OCI-LY1 (cell line): Measurements from ENCODE around the gene CMIP.

Experiments
- H2AFZ ChIP-seq: fragments of 200-600 bp; sonication (generic), shearing (Covaris generic); 2 replicates; pipeline ENCODE4 v1.6.0; 2014; ENCODE audit warnings: antibody characterized with exemption, mild to moderate bottlenecking, low read length
- H3F3A ChIP-seq: fragments of 200-600 bp; sonication (generic), shearing (Covaris generic); 2 replicates; pipeline ENCODE4 v1.6.0; 2014; ENCODE audit warnings: mild to moderate bottlenecking, antibody characterized with exemption, low read length, moderate library complexity; ENCODE audit not compliant: insufficient read depth
- H3K27ac ChIP-seq: fragments of 200-600 bp; sonication (generic); 2 replicates; pipeline ENCODE4 v1.5.1; 2014; ENCODE audit warnings: low read length, mixed run types, mild to moderate bottlenecking, low read depth; ENCODE audit not compliant: poor library complexity, severe bottlenecking
- H3K27me3 ChIP-seq: fragments of 200-600 bp; sonication (generic); 2 replicates; pipeline ENCODE4 v1.6.0; 2014; ENCODE audit warnings: antibody characterized with exemption, mild to moderate bottlenecking, low read length, moderate library complexity; ENCODE audit not compliant: insufficient read depth
- H3K36me3 ChIP-seq: fragments of 200-600 bp; sonication (generic); 2 replicates; pipeline ENCODE4 v1.6.1; 2014; ENCODE audit warnings: mild to moderate bottlenecking, antibody characterized with exemption, low read length, moderate library complexity, mixed read lengths; ENCODE audit not compliant: insufficient read depth
- H3K4me1 ChIP-seq: fragments of 200-600 bp; sonication (generic); 2 replicates; pipeline ENCODE4 v1.5.1; 2014; ENCODE audit warnings: mild to moderate bottlenecking, low read length, moderate library complexity; ENCODE audit not compliant: insufficient read depth, severe bottlenecking
- H3K4me2 ChIP-seq: fragments of 200-600 bp; sonication (generic), shearing (Covaris generic); 2 replicates; pipeline ENCODE4 v1.6.1; 2014; ENCODE audit warnings: low read length
- H3K4me3 ChIP-seq: fragments of 200-600 bp; sonication (generic); 2 replicates; pipeline ENCODE4 v1.5.1; 2014; ENCODE audit warnings: low read length, low read depth, mild to moderate bottlenecking, mixed read lengths; ENCODE audit not compliant: poor library complexity, severe bottlenecking
- H3K79me2 ChIP-seq: fragments of 200-600 bp; shearing (Covaris generic); 2 replicates; pipeline ENCODE4 v1.6.1; 2016; ENCODE audit warnings: mixed run types, low read length, mixed read lengths; ENCODE audit not compliant: insufficient read depth
- H3K9ac ChIP-seq: fragments of 200-600 bp; sonication (generic), shearing (Covaris generic); 2 replicates; pipeline ENCODE4 v1.6.1; 2014; ENCODE audit warnings: mild to moderate bottlenecking, low read length, mixed read lengths
- H3K9me2 ChIP-seq: fragments of 200-600 bp; sonication (generic), shearing (Covaris generic); 2 replicates; pipeline ENCODE4 v1.6.1; 2014; ENCODE audit warnings: low read depth, mild to moderate bottlenecking, low read length, mixed read lengths
- H3K9me3 ChIP-seq: fragments of 200-600 bp; shearing (Covaris generic); 2 replicates; pipeline ENCODE4 v1.6.1; 2014; ENCODE audit warnings: low read length, mixed read lengths
- H4K20me1 ChIP-seq: fragments of 200-600 bp; sonication (generic), shearing (Covaris generic); 2 replicates; pipeline ENCODE4 v1.6.0; 2016; ENCODE audit warnings: mild to moderate bottlenecking, low read length; ENCODE audit not compliant: insufficient read depth
- CTCF ChIP-seq: fragments of 200-600 bp; sonication (generic), shearing (Covaris generic); IDR thresholded peaks from 2 replicates; pipeline ENCODE4 v1.5.1; 2017; ENCODE audit warnings: mild to moderate bottlenecking, antibody characterized with exemption, low read length, moderate library complexity, mixed read lengths
- EZH2 ChIP-seq: fragments of 200-600 bp; sonication (generic), shearing (Covaris generic); IDR thresholded peaks from 2 replicates; pipeline ENCODE4 v1.8.0; 2017; ENCODE audit warnings: borderline replicate concordance, mixed run types, mild to moderate bottlenecking, antibody characterized with exemption, low read length, moderate library complexity, mixed read lengths

CMIP gene

GRCh38 chr16:81455006-81455405, 10.4 kb downstream of the CMIP start:
- no peak overlapping the region for H3K4me2 ChIP-seq
- H3K36me3 ChIP-seq, result peaks cover 37% of the 10 kb centered on the region
- no peaks in the 10 kb centered on the region for H3F3A ChIP-seq
- H3K27ac ChIP-seq, result no peak overlapping the region
- no peak overlapping the region for H3K4me3 ChIP-seq
- peaks cover 60% of the 10 kb centered on the region for H3K79me2 ChIP-seq
- no peak overlapping the region for H2AFZ ChIP-seq
- H3K4me1 ChIP-seq, result peaks cover 54% of the 10 kb centered on the region
- TF ChIP-seq CTCF (no peak), EZH2 (no peak)
- H3K9ac ChIP-seq, result no peak overlapping the region
- H3K9me3 ChIP-seq, result no peaks in the 10 kb centered on the region
- H3K9me2 ChIP-seq, result no peaks in the 10 kb centered on the region
- H3K27me3 ChIP-seq, result no peaks in the 10 kb centered on the region
- no peaks in the 10 kb centered on the region for H4K20me1 ChIP-seq

GRCh38 chr16:81455720-81456494, 11.3 kb downstream of the CMIP start:
- Histone ChIP-seq H2AFZ (no peak overlapping the region), H3K36me3 (peaks cover 30% of the 10 kb centered on the region), H3K9me2 (no peaks in the 10 kb centered on the region), H4K20me1 (no peaks in the 10 kb centered on the region), H3K27me3 (no peaks in the 10 kb centered on the region), H3K4me3 (no peak overlapping the region), H3K9me3 (no peaks in the 10 kb centered on the region), H3K9ac (no peak overlapping the region), H3K4me1 (peaks cover 54% of the 10 kb centered on the region), H3F3A (no peaks in the 10 kb centered on the region), H3K79me2 (peaks cover 60% of the 10 kb centered on the region), H3K4me2 (no peak overlapping the region), H3K27ac (peak overlapping the region; percentile 47)
- no peak for TF ChIP-seq CTCF
- TF ChIP-seq EZH2, result no peak

- Histone ChIP-seq H3K4me2 (no peak overlapping the region), H3K79me2 (peaks cover 60% of the 10 kb centered on the region), H3K9me3 (no peaks in the 10 kb centered on the region), H3K4me3 (no peak overlapping the region), H3K27ac (no peak overlapping the region), H2AFZ (no peak overlapping the region), H3K4me1 (peaks cover 46% of the 10 kb centered on the region), H3K9ac (no peak overlapping the region), H3K27me3 (no peaks in the 10 kb centered on the region), H3K36me3 (peaks cover 37% of the 10 kb centered on the region), H3K9me2 (no peaks in the 10 kb centered on the region), H3F3A (no peaks in the 10 kb centered on the region), H4K20me1 (no peaks in the 10 kb centered on the region)
- TF ChIP-seq EZH2, result no peak
- TF ChIP-seq CTCF, result no peak
Measured at GRCh38 chr16:81456523-81457325, 12.1 kb downstream of the CMIP start.
